Spleen (tissue), 7 donors: ENCODE results near the gene RABL2B.
A peak's percentile ranks its signal among the peaks of the same experiment; 100 is the strongest.

Source experiments
- CTCF ChIP-seq, 11 experiments: fragments of 200-600 bp in 7 of 11; fragments of 450-650 bp in 4 of 11; sonication (generic) in 4 of 11; IDR thresholded peaks in 8 of 11; conservative IDR thresholded peaks in 3 of 11; 1 replicate in 7 of 11; 2 replicates in 4 of 11; pipeline versions ENCODE4 v1.4.0 to v1.8.0; 2016 to 2021; ENCODE audit warnings: antibody characterized with exemption in 11 of 11, inconsistent platforms in 4 of 11, mild to moderate bottlenecking in 1 of 11
- POLR2A ChIP-seq, 3 donors: fragments of 450-650 bp; IDR thresholded peaks; one replicate each; pipeline ENCODE4 v1.5.1; 2017; ENCODE audit warnings: antibody characterized with exemption in 3 of 3, mild to moderate bottlenecking in 1 of 3
- POLR2AphosphoS5 ChIP-seq, 3 donors: sonication (generic); formaldehyde crosslinking; IDR thresholded peaks; one replicate each; pipeline ENCODE4 v1.5.1; 2017; ENCODE audit warnings: antibody characterized with exemption in 3 of 3
- donor health status: DM: no; HTN: no; CAD: no; lungs with moderate emphysema.
- donor health status: DM: no; HTN: no; CAD: no.
- donor health status: DM: no; HTN: no; CAD: no.

GRCh38 chr22:50734986-50735738, 48.3 kb downstream of the RABL2B start:
- no peak for TF ChIP-seq CTCF (IDR thresholded peaks at IDR 0.05 in 8 of 11, conservative IDR thresholded peaks at IDR 0.05 in 3 of 11)
- TF ChIP-seq POLR2AphosphoS5 (IDR thresholded peaks at IDR 0.05): peak in 2 of 3 donors; percentile 30 to 39
- no peak for TF ChIP-seq POLR2A (IDR thresholded peaks at IDR 0.05)
